Measurements from ENCODE around the gene MAP1LC3A.
A peak's percentile ranks its signal among the peaks of the same experiment; 100 is the strongest.

The MAP1LC3A gene

GRCh38 chr20:34582221-34582620 is 23.7 kb downstream of the MAP1LC3A start:
- Histone ChIP-seq H4K20me1 (ENCODE audit: insufficient read depth, low read length) (no peaks in the 10 kb centered on the region), H3K4me2 (ENCODE audit: low read length) (peak overlapping the region; percentile 37), H3K27me3 (ENCODE audit: low read depth, low read length) (no peaks in the 10 kb centered on the region), H3K79me2 (ENCODE audit: low read length) (no peaks in the 10 kb centered on the region), H3K36me3 (replicated peaks; ENCODE audit: low read depth, low read length) (peaks cover 21% of the 10 kb centered on the region), H3K27ac (ENCODE audit: low read length) (peak overlapping the region; percentile 42; the same call in 1 of the 2 replicates), H3K9me3 (ENCODE audit: insufficient read depth, low read length) (no peaks in the 10 kb centered on the region), H3K9ac (ENCODE audit: low read length) (no peak overlapping the region), H2AFZ (ENCODE audit: low read depth, low read length) (no peak overlapping the region), H3K4me1 (ENCODE audit: low read length) (peaks cover 27% of the 10 kb centered on the region), H3K4me3 (ENCODE audit: low read length) (no peak overlapping the region)
- TF ChIP-seq CTCF (IDR thresholded peaks at IDR 0.05; ENCODE audit: low read depth, low read length), result no peak
- no peak for TF ChIP-seq EZH2phosphoT487 (IDR thresholded peaks at IDR 0.05; ENCODE audit: low read depth)

GRCh38 chr20:34582911-34583310 is 24.4 kb downstream of the MAP1LC3A start:
- H2AFZ ChIP-seq (ENCODE audit: low read depth, low read length), result no peak overlapping the region
- TF ChIP-seq CTCF (IDR thresholded peaks at IDR 0.05; ENCODE audit: low read depth, low read length) (no peak), EZH2phosphoT487 (IDR thresholded peaks at IDR 0.05; ENCODE audit: low read depth) (no peak)
- H4K20me1 ChIP-seq (ENCODE audit: insufficient read depth, low read length), result no peaks in the 10 kb centered on the region
- no peak overlapping the region for H3K4me3 ChIP-seq (ENCODE audit: low read length)
- no peak overlapping the region for H3K27ac ChIP-seq (ENCODE audit: low read length)
- no peaks in the 10 kb centered on the region for H3K27me3 ChIP-seq (ENCODE audit: low read depth, low read length)
- peaks cover 24% of the 10 kb centered on the region for H3K36me3 ChIP-seq (replicated peaks; ENCODE audit: low read depth, low read length)
- H3K4me2 ChIP-seq (ENCODE audit: low read length), result no peak overlapping the region
- H3K9me3 ChIP-seq (ENCODE audit: insufficient read depth, low read length), result no peaks in the 10 kb centered on the region
- no peaks in the 10 kb centered on the region for H3K79me2 ChIP-seq (ENCODE audit: low read length)
- no peak overlapping the region for H3K9ac ChIP-seq (ENCODE audit: low read length)
- peaks cover 27% of the 10 kb centered on the region for H3K4me1 ChIP-seq (ENCODE audit: low read length)

GRCh38 chr20:34583544-34583943 is 25.0 kb downstream of the MAP1LC3A start:
- no peak for TF ChIP-seq CTCF (IDR thresholded peaks at IDR 0.05; ENCODE audit: low read depth, low read length)
- no peak for TF ChIP-seq EZH2phosphoT487 (IDR thresholded peaks at IDR 0.05; ENCODE audit: low read depth)
- H4K20me1 ChIP-seq (ENCODE audit: insufficient read depth, low read length), result no peaks in the 10 kb centered on the region
- H3K79me2 ChIP-seq (ENCODE audit: low read length), result no peaks in the 10 kb centered on the region
- H3K27ac ChIP-seq (ENCODE audit: low read length), result no peak overlapping the region
- peaks cover 27% of the 10 kb centered on the region for H3K4me1 ChIP-seq (ENCODE audit: low read length)
- H2AFZ ChIP-seq (ENCODE audit: low read depth, low read length), result no peak overlapping the region
- H3K4me3 ChIP-seq (ENCODE audit: low read length), result no peak overlapping the region
- no peaks in the 10 kb centered on the region for H3K27me3 ChIP-seq (ENCODE audit: low read depth, low read length)
- no peak overlapping the region for H3K4me2 ChIP-seq (ENCODE audit: low read length)
- no peak overlapping the region for H3K9ac ChIP-seq (ENCODE audit: low read length)
- H3K36me3 ChIP-seq (replicated peaks; ENCODE audit: low read depth, low read length), result peaks cover 24% of the 10 kb centered on the region
- H3K9me3 ChIP-seq (ENCODE audit: insufficient read depth, low read length), result no peaks in the 10 kb centered on the region

GRCh38 chr20:34585019-34585418 is 26.5 kb downstream of the MAP1LC3A start:
- no peaks in the 10 kb centered on the region for H3K79me2 ChIP-seq (ENCODE audit: low read length)
- no peaks in the 10 kb centered on the region for H3K27me3 ChIP-seq (ENCODE audit: low read depth, low read length)
- H3K36me3 ChIP-seq (replicated peaks; ENCODE audit: low read depth, low read length), result peaks cover 24% of the 10 kb centered on the region
- H3K4me1 ChIP-seq (ENCODE audit: low read length), result peaks cover 24% of the 10 kb centered on the region
- TF ChIP-seq CTCF (IDR thresholded peaks at IDR 0.05; ENCODE audit: low read depth, low read length), result no peak
- TF ChIP-seq EZH2phosphoT487 (IDR thresholded peaks at IDR 0.05; ENCODE audit: low read depth), result no peak
- no peak overlapping the region for H3K4me3 ChIP-seq (ENCODE audit: low read length)
- H3K9me3 ChIP-seq (ENCODE audit: insufficient read depth, low read length), result no peaks in the 10 kb centered on the region
- H3K9ac ChIP-seq (ENCODE audit: low read length), result no peak overlapping the region
- no peak overlapping the region for H3K27ac ChIP-seq (ENCODE audit: low read length)
- H4K20me1 ChIP-seq (ENCODE audit: insufficient read depth, low read length), result no peaks in the 10 kb centered on the region
- H2AFZ ChIP-seq (ENCODE audit: low read depth, low read length), result no peak overlapping the region
- H3K4me2 ChIP-seq (ENCODE audit: low read length), result no peak overlapping the region
